Muscle layer of colon (tissue), 2 donors: ENCODE results near the gene FUT8.

Experiments
- H3K27ac ChIP-seq: one replicate; pipeline ENCODE4 v1.7.0; 2013; ENCODE audit warnings: low read depth, mild to moderate bottlenecking, low read length, moderate library complexity
- H3K27me3 ChIP-seq, 2 donors: one replicate each; pipeline ENCODE4 v1.7.0; 2013; ENCODE audit warnings: low read length in 2 of 2, mild to moderate bottlenecking in 2 of 2; ENCODE audit not compliant: insufficient read depth in 2 of 2, control insufficient read depth in 1 of 2
- H3K36me3 ChIP-seq: one replicate; pipeline ENCODE4 v1.7.0; 2013; ENCODE audit warnings: mild to moderate bottlenecking, low read length; ENCODE audit not compliant: insufficient read depth
- H3K4me1 ChIP-seq: one replicate; pipeline ENCODE4 v1.7.0; 2013; ENCODE audit warnings: mild to moderate bottlenecking, low read length; ENCODE audit not compliant: insufficient read depth
- H3K4me3 ChIP-seq, 2 donors: one replicate each; pipeline ENCODE4 v1.7.0; 2013; ENCODE audit warnings: low read length in 2 of 2, low read depth in 1 of 2, mild to moderate bottlenecking in 1 of 2, moderate library complexity in 1 of 2
- H3K9ac ChIP-seq: one replicate; pipeline ENCODE4 v1.7.0; 2013; ENCODE audit warnings: low read length
- H3K9me3 ChIP-seq: one replicate; pipeline ENCODE4 v1.7.0; 2013; ENCODE audit warnings: mild to moderate bottlenecking, low read length
- donor health status: abdominal sarcoma.
- donor health status: Adenocarcinoma of cecum.

The FUT8 gene

GRCh38 chr14:65720171-65720570 lies 307.6 kb downstream of the FUT8 start:
- H3K27me3 ChIP-seq: no peaks in the 10 kb centered on the region
- H3K9ac ChIP-seq: no peak overlapping the region
- no peaks in the 10 kb centered on the region for H3K9me3 ChIP-seq
- H3K4me1 ChIP-seq: no peaks in the 10 kb centered on the region
- H3K27ac ChIP-seq: no peak overlapping the region
- no peak overlapping the region for H3K4me3 ChIP-seq
- H3K36me3 ChIP-seq: no peaks in the 10 kb centered on the region

GRCh38 chr14:65720743-65721142 lies 308.2 kb downstream of the FUT8 start:
- Histone ChIP-seq H3K36me3 (no peaks in the 10 kb centered on the region), H3K27me3 (no peaks in the 10 kb centered on the region), H3K4me1 (no peaks in the 10 kb centered on the region), H3K9ac (no peak overlapping the region), H3K9me3 (no peaks in the 10 kb centered on the region), H3K27ac (no peak overlapping the region), H3K4me3 (no peak overlapping the region)

- Histone ChIP-seq H3K36me3 (no peaks in the 10 kb centered on the region), H3K4me3 (no peak overlapping the region), H3K27ac (no peak overlapping the region), H3K4me1 (no peaks in the 10 kb centered on the region), H3K9me3 (no peaks in the 10 kb centered on the region), H3K27me3 (no peaks in the 10 kb centered on the region), H3K9ac (no peak overlapping the region)
These were observed 310.8 kb downstream of the FUT8 start for GRCh38 chr14:65723348-65723747.

GRCh38 chr14:65728604-65729003 lies 316.1 kb downstream of the FUT8 start:
- H3K9me3 ChIP-seq: no peaks in the 10 kb centered on the region
- H3K27ac ChIP-seq: no peak overlapping the region
- no peak overlapping the region for H3K4me3 ChIP-seq
- no peaks in the 10 kb centered on the region for H3K4me1 ChIP-seq
- H3K9ac ChIP-seq: no peak overlapping the region
- H3K36me3 ChIP-seq: no peaks in the 10 kb centered on the region
- H3K27me3 ChIP-seq: no peaks in the 10 kb centered on the region

- Histone ChIP-seq H3K9me3 (no peaks in the 10 kb centered on the region), H3K36me3 (no peaks in the 10 kb centered on the region), H3K27me3 (no peaks in the 10 kb centered on the region), H3K4me1 (no peaks in the 10 kb centered on the region), H3K27ac (no peak overlapping the region), H3K9ac (no peak overlapping the region), H3K4me3 (no peak overlapping the region)
These were observed 317.0 kb downstream of the FUT8 start for GRCh38 chr14:65729566-65729965.

GRCh38 chr14:65731933-65732506 lies 319.5 kb downstream of the FUT8 start:
- Histone ChIP-seq H3K36me3 (no peaks in the 10 kb centered on the region), H3K27me3 (no peaks in the 10 kb centered on the region), H3K9me3 (no peaks in the 10 kb centered on the region), H3K9ac (no peak overlapping the region), H3K4me1 (peaks cover 3% of the 10 kb centered on the region), H3K27ac (no peak overlapping the region), H3K4me3 (no peak overlapping the region)

GRCh38 chr14:65738339-65738738 lies 325.8 kb downstream of the FUT8 start:
- peaks cover 7% of the 10 kb centered on the region for H3K36me3 ChIP-seq
- H3K27ac ChIP-seq: no peak overlapping the region
- peaks cover 16% of the 10 kb centered on the region for H3K4me1 ChIP-seq
- H3K9ac ChIP-seq: no peak overlapping the region
- no peak overlapping the region for H3K4me3 ChIP-seq
- no peaks in the 10 kb centered on the region for H3K9me3 ChIP-seq
- H3K27me3 ChIP-seq: no peaks in the 10 kb centered on the region

GRCh38 chr14:65745396-65746190 lies 333.1 kb downstream of the FUT8 start:
- H3K9me3 ChIP-seq: no peaks in the 10 kb centered on the region
- no peaks in the 10 kb centered on the region for H3K4me1 ChIP-seq
- peaks cover 7% of the 10 kb centered on the region for H3K36me3 ChIP-seq
- no peak overlapping the region for H3K27ac ChIP-seq
- no peak overlapping the region for H3K4me3 ChIP-seq
- no peaks in the 10 kb centered on the region for H3K27me3 ChIP-seq
- no peak overlapping the region for H3K9ac ChIP-seq

GRCh38 chr14:65748796-65749195 lies 336.3 kb downstream of the FUT8 start:
- Histone ChIP-seq H3K9me3 (no peaks in the 10 kb centered on the region), H3K27me3 (no peaks in the 10 kb centered on the region), H3K36me3 (no peaks in the 10 kb centered on the region), H3K9ac (no peak overlapping the region), H3K27ac (no peak overlapping the region), H3K4me3 (no peak overlapping the region), H3K4me1 (no peaks in the 10 kb centered on the region)

GRCh38 chr14:65749287-65749686 lies 336.8 kb downstream of the FUT8 start:
- Histone ChIP-seq H3K36me3 (no peaks in the 10 kb centered on the region), H3K9ac (no peak overlapping the region), H3K27me3 (no peaks in the 10 kb centered on the region), H3K9me3 (no peaks in the 10 kb centered on the region), H3K4me3 (no peak overlapping the region), H3K27ac (no peak overlapping the region), H3K4me1 (no peaks in the 10 kb centered on the region)

GRCh38 chr14:65750906-65751305 lies 338.4 kb downstream of the FUT8 start:
- Histone ChIP-seq H3K9ac (no peak overlapping the region), H3K27ac (no peak overlapping the region), H3K4me1 (no peaks in the 10 kb centered on the region), H3K9me3 (no peaks in the 10 kb centered on the region), H3K4me3 (no peak overlapping the region), H3K27me3 (no peaks in the 10 kb centered on the region), H3K36me3 (no peaks in the 10 kb centered on the region)

GRCh38 chr14:65751510-65751909 lies 339.0 kb downstream of the FUT8 start:
- H3K27me3 ChIP-seq: no peaks in the 10 kb centered on the region
- H3K4me1 ChIP-seq: no peaks in the 10 kb centered on the region
- H3K27ac ChIP-seq: no peak overlapping the region
- H3K9ac ChIP-seq: no peak overlapping the region
- no peak overlapping the region for H3K4me3 ChIP-seq
- H3K9me3 ChIP-seq: no peaks in the 10 kb centered on the region
- no peaks in the 10 kb centered on the region for H3K36me3 ChIP-seq
